Measurements from ENCODE around the gene ZNF438.

The ZNF438 gene

DNA sequence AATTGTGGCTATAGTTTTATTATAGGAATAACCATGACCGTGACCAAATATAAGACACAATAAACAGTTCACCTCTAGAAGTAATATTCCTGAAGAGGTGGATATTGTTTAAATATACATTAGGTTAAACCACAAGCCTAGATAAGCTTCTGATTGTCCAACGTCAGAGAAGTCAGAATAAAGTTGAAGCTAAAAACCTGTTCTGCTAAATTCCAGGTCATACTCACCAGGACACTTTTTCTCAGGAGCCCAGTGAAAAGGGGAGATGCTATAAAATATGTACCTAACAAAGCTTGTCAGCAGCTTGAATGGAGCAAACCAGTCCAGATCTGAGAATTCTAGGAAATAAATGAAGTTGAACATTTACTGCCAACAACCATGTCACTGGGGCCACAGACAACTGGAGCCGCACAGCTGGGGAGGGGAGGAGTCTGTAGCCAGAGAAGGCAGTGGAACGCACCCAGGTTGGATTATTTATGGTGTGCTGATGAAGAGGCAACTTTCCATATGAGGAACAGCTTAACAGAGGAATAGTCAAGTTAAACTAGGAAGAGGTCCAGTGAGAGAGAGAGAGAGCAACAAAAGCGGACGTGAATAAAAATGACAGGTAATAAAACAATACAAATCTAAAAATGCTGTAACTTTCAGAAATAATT lies 191.1 kb downstream of the ZNF438 start:
- FAIRE-seq: no peak

DNA sequence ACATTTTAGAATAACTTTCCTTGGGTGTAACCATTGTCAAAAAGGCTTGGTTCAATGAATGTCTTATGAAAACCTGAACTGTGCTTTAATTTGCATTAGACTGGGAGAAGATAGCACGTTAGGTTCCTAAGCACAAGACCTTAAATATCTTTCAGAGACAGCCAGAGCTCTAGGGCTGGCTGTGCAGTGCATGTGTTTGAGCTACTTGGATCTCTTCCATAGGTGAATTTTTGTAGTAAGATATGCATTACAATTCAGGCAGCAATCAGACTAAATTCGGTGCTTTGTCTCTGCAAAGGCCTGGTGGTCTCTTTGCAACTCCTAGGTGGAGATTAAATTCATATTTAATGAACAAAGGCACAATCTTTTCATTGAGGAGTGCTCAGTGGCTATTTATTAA lies 192.0 kb downstream of the ZNF438 start:
- FAIRE-seq: no peak

GRCh38 chr10:30836406-30836805 lies 195.3 kb downstream of the ZNF438 start:
- no peak for FAIRE-seq

DNA sequence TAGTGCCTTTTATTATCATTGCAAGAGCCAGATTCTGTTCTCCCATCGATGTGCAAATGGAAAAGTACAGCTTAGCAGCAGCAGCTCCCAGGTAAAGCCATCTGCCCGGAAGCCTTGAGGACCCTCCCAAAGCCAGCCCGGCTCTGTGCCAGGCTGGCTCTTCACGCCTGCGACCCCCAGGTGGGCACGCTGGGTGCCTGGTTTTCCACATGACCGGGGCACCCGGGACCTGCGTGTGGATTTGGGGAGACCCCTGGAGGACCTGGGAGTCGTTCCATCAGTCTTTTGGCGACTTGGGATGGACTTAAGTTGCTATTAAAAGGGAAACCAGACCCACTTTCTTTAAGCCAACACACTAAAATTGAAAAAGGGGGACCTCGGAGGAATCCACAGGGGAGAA lies 196.5 kb downstream of the ZNF438 start:
- no peak for FAIRE-seq

GRCh38 chr10:30834651-30835050 lies 197.0 kb downstream of the ZNF438 start:
- no peak for FAIRE-seq

DNA sequence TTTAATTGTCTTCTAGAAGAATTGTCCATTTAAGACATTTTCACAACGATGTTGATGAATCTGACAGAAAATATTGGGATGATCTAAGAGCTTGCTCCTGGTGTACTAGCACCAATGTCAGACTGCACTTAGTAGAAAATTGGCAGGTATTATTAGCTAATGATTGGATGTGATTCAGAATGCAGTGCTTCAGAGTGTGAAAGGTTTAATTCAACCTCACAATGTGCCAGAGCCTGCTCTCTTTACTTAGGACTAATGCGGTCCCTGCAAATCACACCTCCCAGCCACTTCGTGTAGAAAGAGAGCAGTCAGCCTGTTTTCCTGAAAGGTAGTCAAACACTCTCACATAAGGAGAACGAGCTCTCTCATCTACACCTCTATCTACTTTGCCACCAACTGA lies 197.5 kb downstream of the ZNF438 start:
- FAIRE-seq: no peak

GRCh38 chr10:30833628-30833970 lies 198.1 kb downstream of the ZNF438 start:
- no peak for FAIRE-seq

- no peak for FAIRE-seq
These were observed 198.7 kb downstream of the ZNF438 start for GRCh38 chr10:30832749-30833627.

DNA sequence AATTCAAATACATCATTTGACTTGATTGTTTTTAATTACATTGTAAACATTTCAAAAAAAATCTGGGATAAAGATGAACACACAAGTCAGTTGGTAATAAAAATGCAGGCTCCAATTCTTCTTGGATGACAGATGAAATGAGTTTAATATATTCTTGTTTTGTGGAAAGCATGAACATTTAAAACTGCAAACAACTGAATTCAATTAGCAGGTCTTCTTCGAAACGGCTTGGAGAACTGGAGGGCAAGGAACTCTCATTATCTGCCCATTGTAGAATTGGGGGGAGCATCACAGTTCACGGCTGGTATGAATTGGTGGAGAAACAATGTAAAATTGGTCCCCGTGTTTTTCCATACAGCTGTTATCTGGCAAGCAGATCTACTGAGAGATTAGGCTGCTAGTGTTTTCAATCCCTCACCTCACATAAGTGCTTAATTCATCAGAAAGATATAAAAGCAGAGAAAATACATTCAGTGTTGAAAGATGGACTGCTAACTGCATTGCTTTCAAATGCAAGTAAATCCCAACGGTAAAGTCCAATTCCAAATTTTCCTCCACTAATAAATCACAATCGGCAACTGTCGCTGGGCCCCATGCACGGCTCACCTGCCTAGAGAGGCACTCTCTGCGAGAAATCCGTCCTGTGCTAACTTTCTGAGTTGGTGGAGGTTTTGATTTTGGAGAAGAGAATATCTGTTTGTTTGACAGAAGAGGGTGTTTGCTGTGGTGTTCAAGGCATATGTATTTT lies 199.5 kb downstream of the ZNF438 start:
- no peak for FAIRE-seq

DNA sequence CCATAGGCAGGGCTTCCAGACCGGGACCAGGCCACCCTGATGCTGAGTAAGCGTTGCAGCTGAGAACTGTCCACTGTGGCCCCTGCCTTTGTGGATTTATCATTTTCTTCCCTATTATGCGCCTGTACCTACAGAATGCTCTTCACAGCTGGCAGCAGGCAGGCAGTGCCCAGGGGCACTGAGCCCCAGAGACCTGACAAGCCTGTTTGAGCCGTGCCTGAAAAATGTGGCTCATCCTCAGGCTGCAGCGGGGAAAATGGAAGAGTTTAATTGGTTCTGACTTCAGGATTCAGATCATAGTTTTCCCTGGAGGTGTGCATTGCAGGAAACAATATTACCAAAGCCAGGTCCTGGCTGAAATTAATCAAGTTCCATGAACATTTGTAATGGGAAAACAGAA lies 200.2 kb downstream of the ZNF438 start:
- no peak for FAIRE-seq

GRCh38 chr10:30830315-30831230 lies 201.1 kb downstream of the ZNF438 start:
- no peak for FAIRE-seq

DNA sequence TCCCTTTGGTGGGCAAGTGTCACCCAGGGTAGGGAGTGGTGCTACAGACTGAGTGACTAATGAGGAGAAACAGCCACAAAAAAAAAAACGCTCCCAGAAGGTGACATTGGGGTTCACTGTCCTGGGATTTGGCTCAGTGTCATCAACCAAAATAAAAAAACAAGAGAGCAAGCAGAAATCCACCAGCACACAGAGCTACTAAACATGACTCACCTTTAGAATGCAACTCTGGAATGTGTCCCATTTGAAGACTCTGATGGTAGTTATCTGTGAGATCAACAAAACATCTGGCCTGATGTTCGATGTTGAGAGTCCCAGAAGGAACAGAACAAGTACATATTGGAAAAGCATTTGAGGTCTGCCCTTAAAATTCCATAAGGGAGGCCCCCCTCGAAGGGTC lies 201.8 kb downstream of the ZNF438 start:
- FAIRE-seq: no peak

DNA sequence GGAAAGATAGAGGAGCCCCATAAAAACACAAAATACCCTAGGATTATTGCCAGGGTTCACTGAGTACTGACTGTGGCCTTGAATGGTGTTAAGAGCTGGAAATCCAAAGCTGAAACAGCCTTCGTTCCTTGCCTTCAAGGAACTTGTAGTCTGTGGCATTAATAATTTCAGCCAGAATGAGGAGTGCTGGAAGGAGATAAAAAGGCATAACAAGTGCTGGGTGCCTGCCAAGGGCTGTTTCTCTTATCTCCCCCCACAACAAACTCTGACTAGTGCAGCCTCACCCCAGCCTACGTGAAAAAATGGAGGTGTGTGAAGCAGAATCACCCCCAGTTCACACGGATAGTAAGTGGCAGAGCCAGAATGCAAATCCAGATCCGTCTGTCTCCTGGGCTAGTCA lies 203.0 kb downstream of the ZNF438 start:
- FAIRE-seq: no peak

- no peak for FAIRE-seq
These were observed 203.5 kb downstream of the ZNF438 start for GRCh38 chr10:30828164-30828563.

DNA sequence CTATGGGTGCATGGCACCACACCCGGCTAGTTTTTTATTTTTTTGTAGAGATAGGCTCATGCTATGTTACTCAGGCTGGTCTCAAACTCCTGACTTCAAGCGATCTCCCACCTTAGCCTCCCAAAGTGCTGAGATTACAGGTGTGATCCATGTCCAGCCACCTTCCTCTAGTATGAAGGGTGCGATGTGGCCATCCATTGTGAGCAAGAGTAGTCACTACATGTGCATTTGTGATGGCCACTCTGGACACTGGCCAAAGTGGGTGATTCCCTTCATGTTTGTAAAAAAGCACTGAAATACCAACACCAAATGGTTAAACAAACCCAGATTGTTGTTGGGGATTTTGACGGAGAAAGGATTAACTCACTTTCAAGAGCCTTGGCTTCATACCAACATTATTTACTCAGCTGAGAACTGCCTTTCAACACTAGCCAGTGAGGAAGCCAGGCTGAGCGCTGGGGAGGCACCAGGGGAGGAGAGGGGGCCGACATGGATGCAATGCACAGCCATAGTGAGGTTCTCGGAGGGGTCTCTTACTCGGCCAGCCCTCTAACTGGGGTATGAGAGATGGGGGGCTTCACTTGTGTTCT lies 204.0 kb downstream of the ZNF438 start:
- FAIRE-seq: no peak

DNA sequence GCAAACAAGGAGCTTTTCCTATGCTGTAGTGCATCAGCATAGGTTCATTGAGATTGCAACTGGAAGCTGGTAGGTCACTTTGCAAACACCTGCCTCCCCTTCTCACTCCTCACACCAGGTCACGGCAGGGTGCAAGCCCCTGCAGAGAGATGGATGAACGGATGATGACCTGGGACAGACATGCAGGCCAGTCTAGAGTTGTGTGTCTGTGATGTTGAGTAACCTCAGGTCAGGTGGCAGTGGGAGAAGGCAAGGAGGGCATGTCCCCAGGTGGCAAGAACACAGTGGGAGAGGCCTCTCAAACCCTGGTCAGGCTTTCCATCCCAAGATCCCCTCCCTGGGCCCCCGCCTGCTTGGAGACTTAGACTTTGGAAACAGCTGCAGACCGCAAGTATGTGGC lies 205.0 kb downstream of the ZNF438 start:
- FAIRE-seq: no peak

GRCh38 chr10:30825495-30825894 lies 206.2 kb downstream of the ZNF438 start:
- FAIRE-seq: no peak

DNA sequence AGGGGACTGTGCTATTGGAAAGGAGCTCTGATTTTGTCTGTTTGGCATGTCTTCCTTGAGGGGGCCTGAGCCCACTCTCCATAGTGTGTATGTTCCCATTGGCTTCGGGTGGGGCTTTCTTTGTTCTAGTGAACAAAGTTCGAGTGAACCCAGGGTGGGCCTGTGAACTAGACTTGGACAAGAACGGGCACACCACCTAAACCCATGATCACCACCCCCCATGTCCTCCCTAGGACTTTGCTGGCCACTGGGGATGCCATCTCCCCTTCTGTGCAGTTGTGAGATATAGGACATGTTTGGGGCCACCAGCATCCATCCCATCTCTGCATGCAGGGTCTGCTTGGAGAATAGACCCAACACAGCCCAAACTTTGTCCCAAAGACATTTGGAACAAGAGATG lies 206.6 kb downstream of the ZNF438 start:
- no peak for FAIRE-seq

GRCh38 chr10:30823651-30824050 lies 208.0 kb downstream of the ZNF438 start:
- FAIRE-seq: no peak

- no peak for FAIRE-seq
These were observed 208.8 kb downstream of the ZNF438 start for GRCh38 chr10:30822693-30823465.

DNA sequence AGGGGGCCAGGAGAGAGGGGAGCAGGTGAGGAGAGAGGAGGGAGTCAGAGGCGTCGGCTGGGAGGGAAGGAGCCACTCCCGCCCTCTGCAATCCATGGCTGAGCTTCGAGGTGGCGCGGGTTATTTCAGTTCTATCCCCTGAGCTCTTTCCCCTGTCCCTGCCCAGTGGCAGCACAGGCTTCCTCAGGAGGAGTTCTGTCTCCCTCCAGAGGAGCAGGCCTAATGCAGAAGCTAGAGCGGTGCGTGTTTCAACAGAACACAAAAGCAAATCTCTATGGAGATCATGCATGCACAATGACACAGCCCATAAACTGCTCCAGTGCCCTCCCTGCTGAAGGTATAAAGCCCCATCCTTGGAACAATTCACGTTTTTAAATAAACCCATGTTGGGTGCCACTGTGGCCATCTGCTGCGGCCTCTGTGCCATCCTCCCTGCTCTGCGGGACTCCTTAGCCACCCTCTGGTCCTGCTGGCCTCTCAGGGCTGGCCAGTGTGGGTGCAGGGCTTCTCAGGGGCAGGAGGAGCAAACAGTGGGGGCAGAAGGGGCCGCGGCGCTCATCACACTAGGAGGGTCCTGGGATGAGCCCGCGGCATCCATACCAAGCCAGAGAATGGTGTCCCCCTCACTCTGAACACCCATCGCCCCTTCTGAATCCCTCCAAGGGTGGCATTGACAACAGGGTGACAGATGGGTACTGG lies 209.5 kb downstream of the ZNF438 start:
- no peak for FAIRE-seq
